GM23338 (cell line): ENCODE data around the gene BICRA. TPM values are rescaled to one million over a fixed set of nuclear protein-coding genes. Genes with fewer than 3 reads are reported as not detected.

Experiments
- ATAC-seq: fragments of 200-7000 bp; cut with Tn5 transposase; 3 replicates; pipeline ENCODE4 v1.9.1; 2020
- DNase-seq: peaks from one replicate; pipeline ENCODE4 v3.0.0-alpha.2; 2015; ENCODE audit warnings: low spot score
- H2AFZ ChIP-seq: fragments of 200-600 bp; sonication (generic); 2 replicates; pipeline ENCODE4 v1.8.0; 2016; ENCODE audit warnings: antibody characterized with exemption, mild to moderate bottlenecking, moderate library complexity
- H3F3A ChIP-seq: fragments of 200-600 bp; sonication (generic); replicated peaks from 2 replicates; pipeline ENCODE4 v1.8.0; 2017; ENCODE audit warnings: antibody characterized with exemption, mixed run types, low read depth
- H3K27ac ChIP-seq: fragments of 200-600 bp; sonication (generic); 2 replicates; pipeline ENCODE4 v1.6.1; 2016; ENCODE audit warnings: low read depth
- H3K27me3 ChIP-seq: fragments of 200-600 bp; sonication (generic); 2 replicates; pipeline ENCODE4 v1.8.0; 2016; ENCODE audit warnings: mild to moderate bottlenecking, mixed run types, moderate library complexity; ENCODE audit not compliant: insufficient read depth
- H3K36me3 ChIP-seq: fragments of 200-600 bp; sonication (generic); 2 replicates; pipeline ENCODE4 v1.8.0; 2016; ENCODE audit warnings: mild to moderate bottlenecking; ENCODE audit not compliant: insufficient read depth
- H3K4me1 ChIP-seq: fragments of 200-600 bp; sonication (generic); 2 replicates; pipeline ENCODE4 v1.8.0; 2016; ENCODE audit warnings: mild to moderate bottlenecking, moderate library complexity; ENCODE audit not compliant: insufficient read depth
- H3K4me2 ChIP-seq: fragments of 200-600 bp; sonication (generic); 2 replicates; pipeline ENCODE4 v1.7.1; 2017; ENCODE audit warnings: mixed run types
- H3K4me3 ChIP-seq: fragments of 200-600 bp; sonication (generic); 2 replicates; pipeline ENCODE4 v1.6.1; 2016; ENCODE audit warnings: mixed run types
- H3K79me2 ChIP-seq: fragments of 200-600 bp; sonication (generic); replicated peaks from 2 replicates; pipeline ENCODE4 v1.8.0; 2017; ENCODE audit warnings: mild to moderate bottlenecking; ENCODE audit not compliant: insufficient read depth
- H3K9me2 ChIP-seq: fragments of 200-600 bp; sonication (generic); 2 replicates; pipeline ENCODE4 v1.8.0; 2017; ENCODE audit not compliant: insufficient read depth
- H4K20me1 ChIP-seq: fragments of 200-600 bp; sonication (generic); replicated peaks from 2 replicates; pipeline ENCODE4 v1.8.0; 2017; ENCODE audit warnings: mild to moderate bottlenecking; ENCODE audit not compliant: insufficient read depth
- H3K27ac Mint-ChIP-seq: 2 replicates; pipeline ENCODE4 v1.8.0; 2020; ENCODE audit warnings: inconsistent platforms, mild to moderate bottlenecking, moderate library complexity, mixed read lengths
- H3K27me3 Mint-ChIP-seq: 3 replicates; pipeline ENCODE4 v1.8.0; 2022; ENCODE audit warnings: low read depth, mild to moderate bottlenecking, moderate library complexity, mixed read lengths, inconsistent platforms; ENCODE audit not compliant: insufficient read depth, poor library complexity
- H3K36me3 Mint-ChIP-seq: 3 replicates; pipeline ENCODE4 v1.8.0; 2021; ENCODE audit warnings: low read depth, mild to moderate bottlenecking, inconsistent platforms, moderate library complexity, mixed read lengths
- H3K4me1 Mint-ChIP-seq: 3 replicates; pipeline ENCODE4 v1.8.0; 2020; ENCODE audit warnings: mild to moderate bottlenecking, inconsistent platforms, mixed read lengths
- H3K4me3 Mint-ChIP-seq: 3 replicates; pipeline ENCODE4 v1.8.0; 2021; ENCODE audit warnings: moderate library complexity, mild to moderate bottlenecking, inconsistent platforms, mixed read lengths
- H3K9me3 Mint-ChIP-seq: 3 replicates; pipeline ENCODE4 v1.8.0; 2020; ENCODE audit warnings: moderate library complexity, mild to moderate bottlenecking, inconsistent platforms, mixed read lengths
- EZH2 ChIP-seq: fragments of 200-600 bp; sonication (generic); IDR thresholded peaks from one replicate; pipeline ENCODE4 v1.8.0; 2017; ENCODE audit warnings: antibody characterized with exemption, mild to moderate bottlenecking, low read depth; ENCODE audit not compliant: unreplicated experiment
- EZH2phosphoT487 ChIP-seq: fragments of 200-600 bp; sonication (generic); IDR thresholded peaks from one replicate; pipeline ENCODE4 v1.8.1; 2018; ENCODE audit warnings: antibody characterized with exemption; ENCODE audit not compliant: unreplicated experiment
- JUNB ChIP-seq: IDR thresholded peaks from one replicate; pipeline ENCODE4 v1.6.1; 2016; ENCODE audit warnings: antibody characterized with exemption; ENCODE audit not compliant: unreplicated experiment
- NANOG ChIP-seq: IDR thresholded peaks from 2 replicates; pipeline ENCODE4 v1.6.1; 2016; ENCODE audit warnings: antibody characterized with exemption, borderline replicate concordance
- POLR2AphosphoS5 ChIP-seq: IDR thresholded peaks from 2 replicates; pipeline ENCODE4 v1.6.1; 2016; ENCODE audit warnings: antibody characterized with exemption, low read depth
- REST ChIP-seq: IDR thresholded peaks from one replicate; pipeline ENCODE4 v1.6.1; 2018; ENCODE audit warnings: antibody characterized with exemption; ENCODE audit not compliant: unreplicated experiment
- STAT1 ChIP-seq: IDR thresholded peaks from one replicate; pipeline ENCODE4 v1.6.1; 2016; ENCODE audit warnings: antibody characterized with exemption; ENCODE audit not compliant: unreplicated experiment
- ZNF331 ChIP-seq: fragments of 250-450 bp; sonication (Bioruptor Pico); IDR thresholded peaks from 2 replicates; pipeline ENCODE4 v1.5.0; 2020; ENCODE audit warnings: low read depth, mild to moderate bottlenecking, moderate library complexity
- ZNF462 ChIP-seq: fragments of 250-450 bp; sonication (Bioruptor Pico); IDR thresholded peaks from 2 replicates; pipeline ENCODE4 v1.5.0; 2020; ENCODE audit warnings: mild to moderate bottlenecking, moderate library complexity
- polyA plus RNA-seq: library from polyadenylated mRNA; unstranded; fragments of >200 nt; fragmentation: Nextera tagmentation; extraction: Ambion mirVana; gene quantifications from 2 replicates; pipeline ENCODE4 v1.2.1, GENCODE V29; 2016
- total RNA-seq: library from RNA; depleted of rRNA; stranded (reverse); fragments of >200 nt; shearing (Covaris generic); gene quantifications from 2 replicates; pipeline ENCODE4 v1.2.3, GENCODE V29; 2014
- TF ChIP-seq, protein P1 (sequence below): IDR thresholded peaks from 2 replicates; pipeline ENCODE4 v1.6.1; 2016; ENCODE audit warnings: antibody characterized with exemption
- TF ChIP-seq, protein P2 (sequence below), 2 experiments: fragments of 200-600 bp in 1 of 2; sonication (generic) in 1 of 2; conservative IDR thresholded peaks; 2 replicates each; pipeline versions ENCODE4 v1.5.1 to v1.6.1; 2016 to 2017; ENCODE audit warnings: antibody characterized with exemption in 2 of 2, low read depth in 2 of 2, mild to moderate bottlenecking in 2 of 2, moderate library complexity in 1 of 2

Gene BICRA
- total and polyA plus RNA-seq, 2 experiments from 2014 or later, result 7.0 to 37.7 TPM

DNA sequence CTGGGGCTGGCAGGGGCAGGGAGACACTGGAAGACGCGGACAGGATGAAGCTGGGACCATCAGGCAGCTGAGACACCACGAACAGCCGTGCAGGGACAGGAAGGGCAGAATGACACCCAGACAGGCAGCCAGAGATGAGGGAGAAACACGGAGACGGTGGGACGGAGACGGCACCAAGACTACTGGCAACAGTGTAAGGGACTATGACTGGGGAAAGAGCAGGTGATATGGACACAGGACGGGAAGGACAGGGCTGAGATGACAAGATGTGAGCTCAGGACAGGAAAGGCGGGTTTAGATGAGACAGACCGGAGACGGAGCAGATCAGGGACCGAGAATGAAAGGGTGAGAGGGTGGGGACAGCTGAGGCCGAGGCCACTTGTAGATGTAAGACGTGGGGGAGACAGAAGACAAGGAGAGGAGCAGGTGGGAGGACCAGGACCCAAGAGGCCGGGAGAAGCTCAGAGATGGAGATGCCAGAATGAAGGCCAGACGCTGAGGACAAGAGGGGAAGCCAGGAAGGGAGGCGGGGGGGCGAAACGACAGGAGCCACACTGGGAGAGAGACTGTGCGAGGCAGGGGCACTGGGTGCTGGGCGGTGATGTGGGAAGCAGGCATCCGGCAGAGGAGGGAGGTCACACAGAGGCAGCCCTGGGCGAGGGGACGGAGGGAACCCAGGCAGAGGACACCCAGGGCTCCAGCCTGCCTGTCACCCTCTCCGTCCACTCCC is 86.8 kb downstream of the BICRA start (continued):
- TF ChIP-seq ZNF462 (CRISPR knock-in tag), result no peak
- TF ChIP-seq POLR2AphosphoS5, result no peak

DNA sequence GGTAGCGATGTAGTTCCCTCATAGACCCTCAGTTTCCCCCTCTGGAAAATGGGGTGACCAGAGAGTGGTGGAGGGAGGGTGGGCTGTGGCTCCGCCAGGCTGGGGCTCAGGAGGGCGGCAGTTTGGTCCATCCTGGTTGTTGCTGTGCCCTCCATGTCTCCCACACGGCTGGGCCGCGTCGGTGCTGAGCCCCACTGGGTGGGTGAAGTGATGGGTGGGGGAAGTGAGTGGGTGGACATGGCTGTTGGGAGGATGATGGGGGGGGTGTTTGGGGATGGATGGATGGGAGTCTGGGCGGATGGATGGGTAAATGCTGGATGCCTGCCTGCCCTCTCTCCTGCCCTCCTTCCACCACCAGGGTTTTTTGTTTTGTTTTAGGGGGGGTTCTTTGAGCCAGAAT is 87.7 kb downstream of the BICRA start:
- DNase-seq (no peak), ATAC-seq (no peak)
- H3K36me3 ChIP-seq, result peaks cover 10% of the 10 kb centered on the region
- TF ChIP-seq ZNF331 (CRISPR knock-in tag) (no peak), REST (no peak), POLR2AphosphoS5 (no peak), STAT1 (no peak), JUNB (no peak), NANOG (no peak), EZH2 (no peak), EZH2phosphoT487 (no peak)
- TF ChIP-seq, protein P1, sequence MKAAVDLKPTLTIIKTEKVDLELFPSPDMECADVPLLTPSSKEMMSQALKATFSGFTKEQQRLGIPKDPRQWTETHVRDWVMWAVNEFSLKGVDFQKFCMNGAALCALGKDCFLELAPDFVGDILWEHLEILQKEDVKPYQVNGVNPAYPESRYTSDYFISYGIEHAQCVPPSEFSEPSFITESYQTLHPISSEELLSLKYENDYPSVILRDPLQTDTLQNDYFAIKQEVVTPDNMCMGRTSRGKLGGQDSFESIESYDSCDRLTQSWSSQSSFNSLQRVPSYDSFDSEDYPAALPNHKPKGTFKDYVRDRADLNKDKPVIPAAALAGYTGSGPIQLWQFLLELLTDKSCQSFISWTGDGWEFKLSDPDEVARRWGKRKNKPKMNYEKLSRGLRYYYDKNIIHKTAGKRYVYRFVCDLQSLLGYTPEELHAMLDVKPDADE, result no peak
- TF ChIP-seq, protein P2, sequence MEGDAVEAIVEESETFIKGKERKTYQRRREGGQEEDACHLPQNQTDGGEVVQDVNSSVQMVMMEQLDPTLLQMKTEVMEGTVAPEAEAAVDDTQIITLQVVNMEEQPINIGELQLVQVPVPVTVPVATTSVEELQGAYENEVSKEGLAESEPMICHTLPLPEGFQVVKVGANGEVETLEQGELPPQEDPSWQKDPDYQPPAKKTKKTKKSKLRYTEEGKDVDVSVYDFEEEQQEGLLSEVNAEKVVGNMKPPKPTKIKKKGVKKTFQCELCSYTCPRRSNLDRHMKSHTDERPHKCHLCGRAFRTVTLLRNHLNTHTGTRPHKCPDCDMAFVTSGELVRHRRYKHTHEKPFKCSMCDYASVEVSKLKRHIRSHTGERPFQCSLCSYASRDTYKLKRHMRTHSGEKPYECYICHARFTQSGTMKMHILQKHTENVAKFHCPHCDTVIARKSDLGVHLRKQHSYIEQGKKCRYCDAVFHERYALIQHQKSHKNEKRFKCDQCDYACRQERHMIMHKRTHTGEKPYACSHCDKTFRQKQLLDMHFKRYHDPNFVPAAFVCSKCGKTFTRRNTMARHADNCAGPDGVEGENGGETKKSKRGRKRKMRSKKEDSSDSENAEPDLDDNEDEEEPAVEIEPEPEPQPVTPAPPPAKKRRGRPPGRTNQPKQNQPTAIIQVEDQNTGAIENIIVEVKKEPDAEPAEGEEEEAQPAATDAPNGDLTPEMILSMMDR (conservative IDR thresholded peaks at IDR 0.05; ENCODE audit: low read depth in 2 of 2), result no peak

More for the DNA sequence above, 87.7 kb downstream of the BICRA start:
- Histone ChIP-seq H3K4me1 (no peaks in the 10 kb centered on the region), H4K20me1 (peaks cover 7% of the 10 kb centered on the region), H3K79me2 (no peaks in the 10 kb centered on the region), H3K9me2 (no peaks in the 10 kb centered on the region), H3F3A (peaks cover 9% of the 10 kb centered on the region; the same call in 1 of the 2 replicates), H3K27me3 (no peaks in the 10 kb centered on the region), H3K27ac (no peak overlapping the region), H3K4me3 (no peak overlapping the region), H3K4me2 (no peak overlapping the region), H2AFZ (no peak overlapping the region)
- Mint-ChIP-seq H3K4me1 (peaks cover 7% of the 10 kb centered on the region), H3K36me3 (peaks cover 28% of the 10 kb centered on the region), H3K27me3 (peaks cover 13% of the 10 kb centered on the region), H3K27ac (no peak overlapping the region), H3K4me3 (no peak overlapping the region), H3K9me3 (no peaks in the 10 kb centered on the region)
